KBM-7 (cell line): ENCODE data around the gene RBBP8NL.

Experiments used
- DNase-seq: peaks from one replicate; pipeline ENCODE4 v3.0.0-alpha.2; 2015
- in situ Hi-C: fragments of 300-500 bp; cut with MboI; formaldehyde crosslinking; loops from 2 replicates; pipeline ENCODE4 v1.14.3; 2020; ENCODE audit warnings: low sequenced_read_pairs, low pct_unique_long_range_greater_than_20kb, mixed read lengths

The RBBP8NL gene

GRCh38 chr20:62411479-62412193 is 15.7 kb downstream of the RBBP8NL start:
- no peak for DNase-seq
- in situ Hi-C loops = no loop called here

GRCh38 chr20:62410746-62411478 is 16.4 kb downstream of the RBBP8NL start:
- DNase-seq = no peak

GRCh38 chr20:62409931-62410745 is 17.2 kb downstream of the RBBP8NL start:
- peak; percentile 56 for DNase-seq
- in situ Hi-C loops = no loop called here

More at GRCh38 chr20:62410746-62411478, 16.4 kb downstream of the RBBP8NL start:
- in situ Hi-C loops = no loop called here

- in situ Hi-C loops = no loop called here
- no peak for DNase-seq
Measured at GRCh38 chr20:62409086-62409853, 18.1 kb downstream of the RBBP8NL start.

- no peak for DNase-seq
Measured at GRCh38 chr20:62408640-62409039, 18.7 kb downstream of the RBBP8NL start.

GRCh38 chr20:62408055-62408454 is 19.3 kb downstream of the RBBP8NL start:
- in situ Hi-C loops = no loop called here
- DNase-seq = no peak

More at GRCh38 chr20:62408640-62409039, 18.7 kb downstream of the RBBP8NL start:
- in situ Hi-C loops = no loop called here

- in situ Hi-C loops = no loop called here
- DNase-seq = peak; percentile 92
Measured at GRCh38 chr20:62407221-62407992, 19.9 kb downstream of the RBBP8NL start, which contains the start of gene CABLES2. Gene CABLES2 (minus strand): TSS chr20:62407285. CDS start chr20:62407276, 9 bp downstream.

- DNase-seq = no peak
- in situ Hi-C loops = no loop called here
Measured at GRCh38 chr20:62406635-62407176, 20.6 kb downstream of the RBBP8NL start.

- in situ Hi-C loops = no loop called here
Measured at GRCh38 chr20:62405981-62406513, 21.3 kb downstream of the RBBP8NL start.

GRCh38 chr20:62405108-62405980 is 22.0 kb downstream of the RBBP8NL start:
- in situ Hi-C loops = no loop called here
- no peak for DNase-seq

More at GRCh38 chr20:62405981-62406513, 21.3 kb downstream of the RBBP8NL start:
- no peak for DNase-seq

GRCh38 chr20:62404761-62405107 is 22.6 kb downstream of the RBBP8NL start:
- DNase-seq = no peak
- in situ Hi-C loops = no loop called here

GRCh38 chr20:62404112-62404665 is 23.1 kb downstream of the RBBP8NL start:
- DNase-seq = no peak
- in situ Hi-C loops = no loop called here

- in situ Hi-C loops = no loop called here
- no peak for DNase-seq
Measured at GRCh38 chr20:62403331-62403730, 24.0 kb downstream of the RBBP8NL start.

GRCh38 chr20:62402456-62403150 is 24.7 kb downstream of the RBBP8NL start:
- in situ Hi-C loops = no loop called here
- DNase-seq = no peak

- in situ Hi-C loops = no loop called here
- DNase-seq = no peak
Measured at GRCh38 chr20:62401331-62401779, 26.0 kb downstream of the RBBP8NL start.

GRCh38 chr20:62400541-62400940 is 26.8 kb downstream of the RBBP8NL start:
- DNase-seq = no peak
- in situ Hi-C loops = no loop called here
